ENCODE data around the gene CYP2U1.
"Not testable (repeated sequence)": the region's sequence is repeated elsewhere in the genome, so short reads cannot be mapped to it uniquely, and the experiment has no call there.

CYP2U1 gene

GRCh38 chr4:107901213-107901934 is 30.0 kb upstream of the CYP2U1 start:
- H3K4me3 Mint-ChIP-seq: no peak overlapping the region
- no peaks in the 10 kb centered on the region for H3K36me3 Mint-ChIP-seq (ENCODE audit: insufficient read depth)
- H3K27me3 Mint-ChIP-seq: peaks cover 65% of the 10 kb centered on the region
- H3K4me1 Mint-ChIP-seq: no peaks in the 10 kb centered on the region
- no peaks in the 10 kb centered on the region for H3K9me3 Mint-ChIP-seq
- H3K27ac Mint-ChIP-seq (ENCODE audit: low read depth): no peak overlapping the region
- ATAC-seq (replicated peaks; ENCODE audit: extremely low read depth, poor library complexity, severe bottlenecking) (no peak), DNase-seq (ENCODE audit: low spot score in 2 of 2) (no peak)

- Mint-ChIP-seq H3K27ac (ENCODE audit: low read depth) (no peak overlapping the region), H3K36me3 (ENCODE audit: insufficient read depth) (no peaks in the 10 kb centered on the region)
Measured at GRCh38 chr4:107902715-107903114, 28.6 kb upstream of the CYP2U1 start.

GRCh38 chr4:107905082-107905481 is 26.3 kb upstream of the CYP2U1 start:
- H3K4me3 Mint-ChIP-seq; H3K4me1 Mint-ChIP-seq; ATAC-seq (replicated peaks; ENCODE audit: extremely low read depth, poor library complexity, severe bottlenecking): not testable (repeated sequence)

More at GRCh38 chr4:107902715-107903114, 28.6 kb upstream of the CYP2U1 start:
- peaks cover 61% of the 10 kb centered on the region for H3K27me3 Mint-ChIP-seq
- H3K9me3 Mint-ChIP-seq: no peaks in the 10 kb centered on the region
- H3K4me1 Mint-ChIP-seq: no peaks in the 10 kb centered on the region
- ATAC-seq (replicated peaks; ENCODE audit: extremely low read depth, poor library complexity, severe bottlenecking): no peak
- no peak overlapping the region for H3K4me3 Mint-ChIP-seq
- DNase-seq (ENCODE audit: low spot score in 2 of 2): no peak

GRCh38 chr4:107906458-107907100 is 24.8 kb upstream of the CYP2U1 start:
- no peaks in the 10 kb centered on the region for H3K9me3 Mint-ChIP-seq
- no peak overlapping the region for H3K27ac Mint-ChIP-seq (ENCODE audit: low read depth)
- no peak overlapping the region for H3K4me3 Mint-ChIP-seq
- H3K36me3 Mint-ChIP-seq (ENCODE audit: insufficient read depth): no peaks in the 10 kb centered on the region
- no peak for ATAC-seq (replicated peaks; ENCODE audit: extremely low read depth, poor library complexity, severe bottlenecking)
- H3K27me3 Mint-ChIP-seq: peaks cover 58% of the 10 kb centered on the region
- no peak for DNase-seq (ENCODE audit: low spot score in 2 of 2)
- H3K4me1 Mint-ChIP-seq: no peaks in the 10 kb centered on the region

More at GRCh38 chr4:107905082-107905481, 26.3 kb upstream of the CYP2U1 start:
- H3K27me3 Mint-ChIP-seq: peaks cover 65% of the 10 kb centered on the region
- H3K27ac Mint-ChIP-seq (ENCODE audit: low read depth); DNase-seq (ENCODE audit: low spot score in 2 of 2); H3K36me3 Mint-ChIP-seq (ENCODE audit: insufficient read depth); H3K9me3 Mint-ChIP-seq: not testable (repeated sequence)

- H3K4me1 Mint-ChIP-seq: no peaks in the 10 kb centered on the region
- no peak overlapping the region for H3K4me3 Mint-ChIP-seq
- ATAC-seq (replicated peaks; ENCODE audit: extremely low read depth, poor library complexity, severe bottlenecking) (no peak), DNase-seq (ENCODE audit: low spot score in 2 of 2) (no peak)
- H3K9me3 Mint-ChIP-seq: no peaks in the 10 kb centered on the region
- peaks cover 40% of the 10 kb centered on the region for H3K27me3 Mint-ChIP-seq
- no peaks in the 10 kb centered on the region for H3K36me3 Mint-ChIP-seq (ENCODE audit: insufficient read depth)
- no peak overlapping the region for H3K27ac Mint-ChIP-seq (ENCODE audit: low read depth)
Measured at GRCh38 chr4:107908377-107908776, 23.0 kb upstream of the CYP2U1 start.

- Mint-ChIP-seq H3K27me3 (peaks cover 33% of the 10 kb centered on the region), H3K4me1 (no peaks in the 10 kb centered on the region), H3K36me3 (ENCODE audit: insufficient read depth) (no peaks in the 10 kb centered on the region), H3K4me3 (no peak overlapping the region), H3K27ac (ENCODE audit: low read depth) (no peak overlapping the region), H3K9me3 (no peaks in the 10 kb centered on the region)
- DNase-seq (ENCODE audit: low spot score in 2 of 2): peak in 1 of 2 donors; percentile 22
- peak; percentile 73 for ATAC-seq (replicated peaks; ENCODE audit: extremely low read depth, poor library complexity, severe bottlenecking)
Measured at GRCh38 chr4:107913283-107913899, 18.0 kb upstream of the CYP2U1 start.

GRCh38 chr4:107915220-107915619 is 16.1 kb upstream of the CYP2U1 start:
- Mint-ChIP-seq H3K4me1 (no peaks in the 10 kb centered on the region), H3K36me3 (ENCODE audit: insufficient read depth) (no peaks in the 10 kb centered on the region), H3K9me3 (peaks cover 7% of the 10 kb centered on the region), H3K27ac (ENCODE audit: low read depth) (no peak overlapping the region), H3K4me3 (no peak overlapping the region), H3K27me3 (peaks cover 42% of the 10 kb centered on the region)
- ATAC-seq (replicated peaks; ENCODE audit: extremely low read depth, poor library complexity, severe bottlenecking) (no peak), DNase-seq (ENCODE audit: low spot score in 2 of 2) (no peak)

- Mint-ChIP-seq H3K27me3 (peaks cover 49% of the 10 kb centered on the region), H3K4me1 (no peaks in the 10 kb centered on the region), H3K4me3 (no peak overlapping the region), H3K27ac (ENCODE audit: low read depth) (no peak overlapping the region), H3K9me3 (peaks cover 7% of the 10 kb centered on the region), H3K36me3 (ENCODE audit: insufficient read depth) (no peaks in the 10 kb centered on the region)
- no peak for ATAC-seq (replicated peaks; ENCODE audit: extremely low read depth, poor library complexity, severe bottlenecking)
- DNase-seq (ENCODE audit: low spot score in 2 of 2): no peak
Measured at GRCh38 chr4:107916623-107917022, 14.7 kb upstream of the CYP2U1 start.

- DNase-seq (ENCODE audit: low spot score in 2 of 2) (no peak), ATAC-seq (replicated peaks; ENCODE audit: extremely low read depth, poor library complexity, severe bottlenecking) (no peak)
- Mint-ChIP-seq H3K27me3 (peaks cover 56% of the 10 kb centered on the region), H3K36me3 (ENCODE audit: insufficient read depth) (no peaks in the 10 kb centered on the region), H3K4me1 (no peaks in the 10 kb centered on the region), H3K9me3 (peaks cover 7% of the 10 kb centered on the region), H3K4me3 (no peak overlapping the region), H3K27ac (ENCODE audit: low read depth) (no peak overlapping the region)
Measured at GRCh38 chr4:107917500-107917899, 13.8 kb upstream of the CYP2U1 start.

GRCh38 chr4:107922486-107923473 is 8.6 kb upstream of the CYP2U1 start:
- Mint-ChIP-seq H3K27me3 (peaks cover 44% of the 10 kb centered on the region), H3K27ac (ENCODE audit: low read depth) (no peak overlapping the region), H3K9me3 (peaks cover 7% of the 10 kb centered on the region), H3K4me3 (no peak overlapping the region), H3K4me1 (no peaks in the 10 kb centered on the region), H3K36me3 (ENCODE audit: insufficient read depth) (no peaks in the 10 kb centered on the region)
- DNase-seq (ENCODE audit: low spot score in 2 of 2) (no peak), ATAC-seq (replicated peaks; ENCODE audit: extremely low read depth, poor library complexity, severe bottlenecking) (no peak)

GRCh38 chr4:107925713-107926112 is 5.6 kb upstream of the CYP2U1 start:
- H3K4me3 Mint-ChIP-seq; ATAC-seq (replicated peaks; ENCODE audit: extremely low read depth, poor library complexity, severe bottlenecking); H3K4me1 Mint-ChIP-seq; H3K36me3 Mint-ChIP-seq (ENCODE audit: insufficient read depth); H3K27ac Mint-ChIP-seq (ENCODE audit: low read depth); H3K9me3 Mint-ChIP-seq; DNase-seq (ENCODE audit: low spot score in 2 of 2): not testable (repeated sequence)
- peaks cover 16% of the 10 kb centered on the region for H3K27me3 Mint-ChIP-seq

- peaks cover 10% of the 10 kb centered on the region for H3K4me1 Mint-ChIP-seq
- not testable (repeated sequence) for H3K36me3 Mint-ChIP-seq (ENCODE audit: insufficient read depth); DNase-seq (ENCODE audit: low spot score in 2 of 2); H3K9me3 Mint-ChIP-seq; H3K27ac Mint-ChIP-seq (ENCODE audit: low read depth); ATAC-seq (replicated peaks; ENCODE audit: extremely low read depth, poor library complexity, severe bottlenecking); H3K4me3 Mint-ChIP-seq; H3K27me3 Mint-ChIP-seq
Measured at GRCh38 chr4:107926875-107927274, 4.5 kb upstream of the CYP2U1 start.
